Activated naive CD8-positive, alpha-beta T cell (primary cell): ENCODE results near the gene IPCEF1.

Experiments used
- H3K27ac Mint-ChIP-seq: one replicate; pipeline ENCODE4 v1.8.0; 2021; ENCODE audit warnings: mixed read lengths
- H3K27me3 Mint-ChIP-seq: one replicate; pipeline ENCODE4 v1.8.0; 2021; ENCODE audit warnings: mixed read lengths
- H3K36me3 Mint-ChIP-seq: one replicate; pipeline ENCODE4 v1.8.0; 2021; ENCODE audit warnings: mixed read lengths
- H3K4me1 Mint-ChIP-seq: one replicate; pipeline ENCODE4 v1.8.0; 2021; ENCODE audit warnings: low read depth, mixed read lengths
- H3K4me3 Mint-ChIP-seq: one replicate; pipeline ENCODE4 v1.8.0; 2021; ENCODE audit warnings: mild to moderate bottlenecking, mixed read lengths
- H3K9me3 Mint-ChIP-seq: one replicate; pipeline ENCODE4 v1.8.0; 2021; ENCODE audit warnings: low read depth, mixed read lengths

Gene IPCEF1

DNA sequence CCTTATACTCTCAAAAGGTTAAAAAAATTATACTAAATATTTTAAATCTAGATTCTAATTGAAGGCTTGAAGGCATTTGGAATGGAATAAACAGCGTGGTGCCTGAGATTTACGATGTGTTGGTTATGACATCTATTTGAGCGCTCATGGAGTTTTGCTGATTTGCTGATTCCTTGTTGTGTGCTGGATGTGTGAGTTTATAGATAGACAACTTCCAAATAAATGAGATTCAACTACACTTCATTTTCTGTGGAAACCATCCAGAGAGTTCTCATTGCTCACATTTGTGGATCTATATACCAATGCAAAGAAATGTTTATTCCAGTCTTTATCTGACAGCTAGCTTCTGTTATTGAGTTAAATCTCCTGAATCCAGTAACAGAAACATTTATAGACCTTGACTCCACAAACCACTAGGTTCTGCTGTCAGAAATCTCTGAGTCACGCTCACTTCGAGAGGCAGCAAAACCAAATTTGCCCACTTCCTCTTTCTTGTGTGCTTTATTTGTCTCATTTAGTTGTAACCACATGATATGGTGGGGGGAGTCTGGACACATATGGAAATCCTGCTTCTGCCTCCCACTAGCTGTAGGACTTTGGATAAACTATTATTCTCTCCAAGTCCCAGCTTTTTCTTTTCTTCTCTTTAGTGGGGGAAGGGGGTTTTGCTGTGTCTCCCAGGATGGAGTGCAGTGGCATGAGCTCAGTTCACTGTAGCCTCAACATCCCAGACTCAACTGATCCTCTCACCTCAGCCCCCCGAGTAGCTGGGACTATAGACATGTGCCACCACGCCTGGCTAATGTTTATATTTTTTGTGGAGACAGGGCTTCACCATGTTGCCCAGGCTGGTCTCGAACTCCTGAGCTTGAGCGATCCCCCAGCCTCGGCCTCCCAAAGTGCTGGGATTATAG, 54.5 kb downstream of the IPCEF1 start:
- H3K27ac Mint-ChIP-seq = no peak overlapping the region
- H3K4me1 Mint-ChIP-seq = peaks cover 12% of the 10 kb centered on the region
- no peak overlapping the region for H3K4me3 Mint-ChIP-seq
- no peaks in the 10 kb centered on the region for H3K36me3 Mint-ChIP-seq
- H3K27me3 Mint-ChIP-seq = no peaks in the 10 kb centered on the region
- no peaks in the 10 kb centered on the region for H3K9me3 Mint-ChIP-seq

- peaks cover 12% of the 10 kb centered on the region for H3K4me1 Mint-ChIP-seq
- no peaks in the 10 kb centered on the region for H3K36me3 Mint-ChIP-seq
- no peaks in the 10 kb centered on the region for H3K27me3 Mint-ChIP-seq
- H3K9me3 Mint-ChIP-seq = no peaks in the 10 kb centered on the region
- H3K27ac Mint-ChIP-seq = no peak overlapping the region
- H3K4me3 Mint-ChIP-seq = no peak overlapping the region
Observed at GRCh38 chr6:154301086-154301625, 55.4 kb downstream of the IPCEF1 start.

- Mint-ChIP-seq H3K4me3 (no peak overlapping the region), H3K36me3 (no peaks in the 10 kb centered on the region), H3K9me3 (no peaks in the 10 kb centered on the region), H3K27me3 (no peaks in the 10 kb centered on the region), H3K27ac (no peak overlapping the region), H3K4me1 (peaks cover 12% of the 10 kb centered on the region)
Observed at GRCh38 chr6:154298297-154298696, 58.3 kb downstream of the IPCEF1 start.

- H3K4me3 Mint-ChIP-seq = no peak overlapping the region
- no peaks in the 10 kb centered on the region for H3K36me3 Mint-ChIP-seq
- peaks cover 9% of the 10 kb centered on the region for H3K4me1 Mint-ChIP-seq
- no peaks in the 10 kb centered on the region for H3K27me3 Mint-ChIP-seq
- H3K27ac Mint-ChIP-seq = no peak overlapping the region
- no peaks in the 10 kb centered on the region for H3K9me3 Mint-ChIP-seq
Observed at GRCh38 chr6:154297721-154298120, 58.9 kb downstream of the IPCEF1 start.

DNA sequence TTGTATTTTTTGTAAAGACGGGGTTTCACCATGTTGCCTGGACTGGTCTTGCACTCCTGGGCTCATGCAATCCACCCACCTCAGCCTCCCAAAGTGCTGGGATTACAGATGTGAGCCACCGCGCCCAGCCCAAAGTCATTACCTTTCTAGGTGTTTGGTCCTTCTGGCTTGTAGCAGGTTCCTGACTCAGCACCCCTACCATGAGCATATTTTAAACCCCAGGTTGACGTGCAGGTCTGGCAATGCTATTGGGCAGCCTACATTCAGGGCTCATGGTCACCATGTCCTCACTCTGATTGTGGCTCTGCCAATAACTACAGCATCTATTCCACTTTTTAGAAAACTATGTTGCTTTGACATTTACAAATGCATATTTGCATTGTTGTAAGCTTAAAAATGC, 59.4 kb downstream of the IPCEF1 start:
- H3K9me3 Mint-ChIP-seq = no peaks in the 10 kb centered on the region
- no peaks in the 10 kb centered on the region for H3K27me3 Mint-ChIP-seq
- no peak overlapping the region for H3K4me3 Mint-ChIP-seq
- H3K4me1 Mint-ChIP-seq = peaks cover 5% of the 10 kb centered on the region
- H3K27ac Mint-ChIP-seq = no peak overlapping the region
- H3K36me3 Mint-ChIP-seq = no peaks in the 10 kb centered on the region

DNA sequence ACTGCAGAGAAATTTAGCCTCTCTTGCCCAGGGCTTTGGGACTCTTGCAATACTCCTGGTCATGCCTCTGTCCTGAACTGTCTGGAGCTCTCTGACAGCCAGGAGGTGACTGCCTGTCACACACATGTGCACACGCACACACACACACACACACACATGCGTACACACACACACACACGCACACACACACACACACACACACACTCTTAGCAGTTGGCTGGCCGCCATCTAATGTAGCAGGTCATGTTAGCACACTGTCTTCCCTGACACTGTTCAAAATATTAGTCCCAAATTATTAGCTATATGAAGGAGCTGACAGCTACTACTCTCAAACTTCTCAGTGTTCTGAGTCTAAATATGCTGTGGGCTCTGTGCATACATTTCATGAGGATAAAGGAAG, 60.9 kb downstream of the IPCEF1 start:
- Mint-ChIP-seq H3K27me3 (no peaks in the 10 kb centered on the region), H3K4me1 (no peaks in the 10 kb centered on the region), H3K36me3 (no peaks in the 10 kb centered on the region), H3K27ac (no peak overlapping the region), H3K9me3 (no peaks in the 10 kb centered on the region), H3K4me3 (no peak overlapping the region)

GRCh38 chr6:154292855-154293519, 63.6 kb downstream of the IPCEF1 start:
- H3K27me3 Mint-ChIP-seq = no peaks in the 10 kb centered on the region
- no peak overlapping the region for H3K4me3 Mint-ChIP-seq
- peaks cover 3% of the 10 kb centered on the region for H3K36me3 Mint-ChIP-seq
- no peaks in the 10 kb centered on the region for H3K4me1 Mint-ChIP-seq
- peaks cover 4% of the 10 kb centered on the region for H3K9me3 Mint-ChIP-seq
- no peak overlapping the region for H3K27ac Mint-ChIP-seq

DNA sequence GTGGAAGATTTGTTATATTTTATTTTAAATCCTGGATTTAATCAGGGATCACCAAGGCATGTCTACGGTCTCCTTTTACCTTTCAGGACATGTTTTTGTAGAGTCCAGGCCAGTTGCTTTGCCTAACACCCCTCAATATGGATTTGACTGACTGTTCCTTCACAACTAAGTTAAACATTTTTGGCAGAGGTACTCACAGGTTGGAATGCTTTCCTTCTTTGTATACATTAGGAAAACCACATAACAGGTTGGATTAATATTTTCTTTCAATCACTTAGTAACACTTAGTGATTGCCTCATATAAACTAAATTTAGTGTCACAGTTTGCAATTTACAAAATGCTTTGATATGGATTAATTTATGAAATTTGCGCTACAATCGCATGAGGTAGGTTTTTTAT, 64.5 kb downstream of the IPCEF1 start:
- H3K27ac Mint-ChIP-seq = no peak overlapping the region
- H3K4me3 Mint-ChIP-seq = no peak overlapping the region
- no peaks in the 10 kb centered on the region for H3K4me1 Mint-ChIP-seq
- H3K9me3 Mint-ChIP-seq = peaks cover 4% of the 10 kb centered on the region
- peaks cover 3% of the 10 kb centered on the region for H3K36me3 Mint-ChIP-seq
- no peaks in the 10 kb centered on the region for H3K27me3 Mint-ChIP-seq

DNA sequence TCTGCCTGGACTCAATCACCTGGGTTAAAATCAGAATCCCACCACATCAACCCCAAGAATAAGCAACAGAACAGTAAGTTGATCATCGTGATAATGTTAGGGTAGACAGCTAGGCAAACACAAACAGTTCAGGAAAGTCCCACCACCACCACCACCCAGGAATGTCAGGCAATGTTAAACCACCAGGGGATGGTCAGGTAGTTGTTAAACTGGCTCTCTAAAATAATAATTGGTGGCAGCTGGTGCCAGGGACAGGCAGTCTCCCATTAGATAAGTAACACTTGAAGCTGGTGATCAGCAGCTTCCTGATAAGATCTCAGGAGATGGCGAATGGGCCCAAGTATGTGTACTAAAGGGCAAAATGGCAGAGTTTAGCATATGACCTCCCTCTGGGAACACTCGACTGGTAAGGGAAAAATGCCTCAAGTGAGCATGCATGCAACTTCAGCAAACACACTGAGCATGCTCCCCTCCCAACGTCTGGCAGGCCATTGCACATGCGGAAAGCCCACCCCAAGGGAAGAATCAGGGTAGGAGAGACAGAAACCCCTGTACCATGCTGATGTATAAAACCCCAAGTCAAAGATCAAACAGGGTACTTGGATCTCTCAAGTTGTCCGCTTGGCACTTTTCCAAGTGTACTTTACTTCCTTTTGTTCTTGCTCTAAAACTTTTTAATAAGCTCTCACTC, 66.6 kb downstream of the IPCEF1 start:
- H3K36me3 Mint-ChIP-seq = peaks cover 3% of the 10 kb centered on the region
- H3K4me3 Mint-ChIP-seq = no peak overlapping the region
- no peaks in the 10 kb centered on the region for H3K27me3 Mint-ChIP-seq
- peaks cover 3% of the 10 kb centered on the region for H3K4me1 Mint-ChIP-seq
- no peak overlapping the region for H3K27ac Mint-ChIP-seq
- H3K9me3 Mint-ChIP-seq = peaks cover 4% of the 10 kb centered on the region

DNA sequence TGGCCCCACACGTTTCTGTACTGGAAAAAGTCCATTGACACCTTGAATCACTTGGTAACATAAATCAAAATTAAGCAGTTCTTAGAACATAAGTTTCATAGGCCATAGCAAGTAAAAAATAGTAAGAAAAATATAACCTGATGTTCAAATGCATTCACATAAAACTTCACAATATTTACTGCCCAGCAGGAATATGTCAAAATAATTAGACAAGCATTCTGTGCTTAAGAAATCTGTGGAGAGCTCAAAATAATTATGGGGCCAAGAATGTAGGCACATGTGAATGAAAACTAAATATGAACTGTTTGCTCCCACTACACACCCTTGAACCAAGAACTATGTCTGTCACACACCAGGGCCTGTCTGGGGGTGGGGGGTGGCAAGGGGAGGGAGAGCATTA, 70.8 kb downstream of the IPCEF1 start:
- H3K27me3 Mint-ChIP-seq = no peaks in the 10 kb centered on the region
- peaks cover 4% of the 10 kb centered on the region for H3K9me3 Mint-ChIP-seq
- H3K4me3 Mint-ChIP-seq = no peak overlapping the region
- H3K27ac Mint-ChIP-seq = no peak overlapping the region
- peaks cover 3% of the 10 kb centered on the region for H3K36me3 Mint-ChIP-seq
- peaks cover 3% of the 10 kb centered on the region for H3K4me1 Mint-ChIP-seq

GRCh38 chr6:154284313-154284853, 72.2 kb downstream of the IPCEF1 start:
- no peaks in the 10 kb centered on the region for H3K27me3 Mint-ChIP-seq
- H3K9me3 Mint-ChIP-seq = no peaks in the 10 kb centered on the region
- peaks cover 3% of the 10 kb centered on the region for H3K4me1 Mint-ChIP-seq
- H3K36me3 Mint-ChIP-seq = no peaks in the 10 kb centered on the region
- no peak overlapping the region for H3K27ac Mint-ChIP-seq
- no peak overlapping the region for H3K4me3 Mint-ChIP-seq

DNA sequence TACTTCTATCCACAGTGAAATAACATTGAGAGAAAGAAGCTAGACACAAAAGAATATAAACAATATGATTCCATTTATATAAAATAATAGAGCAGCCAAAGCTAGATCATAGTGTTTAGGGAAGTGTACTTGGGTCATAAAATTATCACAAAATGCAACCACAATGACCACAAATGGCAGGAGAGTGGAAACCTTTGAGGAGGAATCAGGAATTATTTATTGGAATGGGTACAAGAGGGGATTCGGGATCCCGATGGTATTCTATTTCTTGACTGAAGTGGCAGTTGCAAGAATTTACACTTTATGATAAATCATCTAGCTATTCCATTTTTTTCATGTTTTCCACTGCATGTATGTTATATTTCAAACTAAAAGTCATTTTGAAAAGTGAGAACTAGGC, 76.1 kb downstream of the IPCEF1 start:
- Mint-ChIP-seq H3K36me3 (no peaks in the 10 kb centered on the region), H3K4me1 (peaks cover 27% of the 10 kb centered on the region), H3K27ac (no peak overlapping the region), H3K4me3 (no peak overlapping the region), H3K9me3 (no peaks in the 10 kb centered on the region), H3K27me3 (no peaks in the 10 kb centered on the region)

- Mint-ChIP-seq H3K36me3 (no peaks in the 10 kb centered on the region), H3K27ac (peak overlapping the region; percentile 68), H3K9me3 (no peaks in the 10 kb centered on the region), H3K4me3 (peak overlapping the region; percentile 58), H3K27me3 (no peaks in the 10 kb centered on the region), H3K4me1 (peaks cover 43% of the 10 kb centered on the region)
Observed at GRCh38 chr6:154277629-154278017, 79.0 kb downstream of the IPCEF1 start.

- Mint-ChIP-seq H3K27me3 (no peaks in the 10 kb centered on the region), H3K9me3 (no peaks in the 10 kb centered on the region), H3K27ac (peak overlapping the region; percentile 68), H3K36me3 (no peaks in the 10 kb centered on the region), H3K4me1 (peaks cover 43% of the 10 kb centered on the region), H3K4me3 (peak overlapping the region; percentile 58)
Observed at GRCh38 chr6:154276810-154277628, 79.6 kb downstream of the IPCEF1 start.
